C4-2B (cell line): ENCODE data around the gene UNC5C.

Experiments used
- ZFX ChIP-seq: fragments of 450-650 bp; IDR thresholded peaks from 2 replicates; pipeline ENCODE4 v1.6.1; 2017
- TF ChIP-seq, protein P1 (sequence below): fragments of 450-650 bp; conservative IDR thresholded peaks from 2 replicates; pipeline ENCODE4 v1.5.1; 2017; ENCODE audit warnings: mild to moderate bottlenecking

- TF ChIP-seq, protein P1, sequence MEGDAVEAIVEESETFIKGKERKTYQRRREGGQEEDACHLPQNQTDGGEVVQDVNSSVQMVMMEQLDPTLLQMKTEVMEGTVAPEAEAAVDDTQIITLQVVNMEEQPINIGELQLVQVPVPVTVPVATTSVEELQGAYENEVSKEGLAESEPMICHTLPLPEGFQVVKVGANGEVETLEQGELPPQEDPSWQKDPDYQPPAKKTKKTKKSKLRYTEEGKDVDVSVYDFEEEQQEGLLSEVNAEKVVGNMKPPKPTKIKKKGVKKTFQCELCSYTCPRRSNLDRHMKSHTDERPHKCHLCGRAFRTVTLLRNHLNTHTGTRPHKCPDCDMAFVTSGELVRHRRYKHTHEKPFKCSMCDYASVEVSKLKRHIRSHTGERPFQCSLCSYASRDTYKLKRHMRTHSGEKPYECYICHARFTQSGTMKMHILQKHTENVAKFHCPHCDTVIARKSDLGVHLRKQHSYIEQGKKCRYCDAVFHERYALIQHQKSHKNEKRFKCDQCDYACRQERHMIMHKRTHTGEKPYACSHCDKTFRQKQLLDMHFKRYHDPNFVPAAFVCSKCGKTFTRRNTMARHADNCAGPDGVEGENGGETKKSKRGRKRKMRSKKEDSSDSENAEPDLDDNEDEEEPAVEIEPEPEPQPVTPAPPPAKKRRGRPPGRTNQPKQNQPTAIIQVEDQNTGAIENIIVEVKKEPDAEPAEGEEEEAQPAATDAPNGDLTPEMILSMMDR: no peak
- TF ChIP-seq ZFX: no peak
Measured at GRCh38 chr4:95526075-95526474, 22.7 kb downstream of the UNC5C start.
